GM23338 (cell line): ENCODE measurements around the gene FMN1. TPM values are rescaled to one million over a fixed set of nuclear protein-coding genes. Genes with fewer than 3 reads are reported as not detected.

Experiments
- ATAC-seq: fragments of 200-7000 bp; cut with Tn5 transposase; 3 replicates; pipeline ENCODE4 v1.9.1; 2020
- DNase-seq: peaks from one replicate; pipeline ENCODE4 v3.0.0-alpha.2; 2015; ENCODE audit warnings: low spot score
- H2AFZ ChIP-seq: fragments of 200-600 bp; sonication (generic); 2 replicates; pipeline ENCODE4 v1.8.0; 2016; ENCODE audit warnings: antibody characterized with exemption, mild to moderate bottlenecking, moderate library complexity
- H3F3A ChIP-seq: fragments of 200-600 bp; sonication (generic); replicated peaks from 2 replicates; pipeline ENCODE4 v1.8.0; 2017; ENCODE audit warnings: antibody characterized with exemption, mixed run types, low read depth
- H3K27ac ChIP-seq: fragments of 200-600 bp; sonication (generic); 2 replicates; pipeline ENCODE4 v1.6.1; 2016; ENCODE audit warnings: low read depth
- H3K27me3 ChIP-seq: fragments of 200-600 bp; sonication (generic); 2 replicates; pipeline ENCODE4 v1.8.0; 2016; ENCODE audit warnings: mild to moderate bottlenecking, mixed run types, moderate library complexity; ENCODE audit not compliant: insufficient read depth
- H3K36me3 ChIP-seq: fragments of 200-600 bp; sonication (generic); 2 replicates; pipeline ENCODE4 v1.8.0; 2016; ENCODE audit warnings: mild to moderate bottlenecking; ENCODE audit not compliant: insufficient read depth
- H3K4me1 ChIP-seq: fragments of 200-600 bp; sonication (generic); 2 replicates; pipeline ENCODE4 v1.8.0; 2016; ENCODE audit warnings: mild to moderate bottlenecking, moderate library complexity; ENCODE audit not compliant: insufficient read depth
- H3K4me2 ChIP-seq: fragments of 200-600 bp; sonication (generic); 2 replicates; pipeline ENCODE4 v1.7.1; 2017; ENCODE audit warnings: mixed run types
- H3K4me3 ChIP-seq: fragments of 200-600 bp; sonication (generic); 2 replicates; pipeline ENCODE4 v1.6.1; 2016; ENCODE audit warnings: mixed run types
- H3K79me2 ChIP-seq: fragments of 200-600 bp; sonication (generic); replicated peaks from 2 replicates; pipeline ENCODE4 v1.8.0; 2017; ENCODE audit warnings: mild to moderate bottlenecking; ENCODE audit not compliant: insufficient read depth
- H3K9me2 ChIP-seq: fragments of 200-600 bp; sonication (generic); 2 replicates; pipeline ENCODE4 v1.8.0; 2017; ENCODE audit not compliant: insufficient read depth
- H4K20me1 ChIP-seq: fragments of 200-600 bp; sonication (generic); replicated peaks from 2 replicates; pipeline ENCODE4 v1.8.0; 2017; ENCODE audit warnings: mild to moderate bottlenecking; ENCODE audit not compliant: insufficient read depth
- H3K27ac Mint-ChIP-seq: 2 replicates; pipeline ENCODE4 v1.8.0; 2020; ENCODE audit warnings: inconsistent platforms, mild to moderate bottlenecking, moderate library complexity, mixed read lengths
- H3K27me3 Mint-ChIP-seq: 3 replicates; pipeline ENCODE4 v1.8.0; 2022; ENCODE audit warnings: low read depth, mild to moderate bottlenecking, moderate library complexity, mixed read lengths, inconsistent platforms; ENCODE audit not compliant: insufficient read depth, poor library complexity
- H3K36me3 Mint-ChIP-seq: 3 replicates; pipeline ENCODE4 v1.8.0; 2021; ENCODE audit warnings: low read depth, mild to moderate bottlenecking, inconsistent platforms, moderate library complexity, mixed read lengths
- H3K4me1 Mint-ChIP-seq: 3 replicates; pipeline ENCODE4 v1.8.0; 2020; ENCODE audit warnings: mild to moderate bottlenecking, inconsistent platforms, mixed read lengths
- H3K4me3 Mint-ChIP-seq: 3 replicates; pipeline ENCODE4 v1.8.0; 2021; ENCODE audit warnings: moderate library complexity, mild to moderate bottlenecking, inconsistent platforms, mixed read lengths
- H3K9me3 Mint-ChIP-seq: 3 replicates; pipeline ENCODE4 v1.8.0; 2020; ENCODE audit warnings: moderate library complexity, mild to moderate bottlenecking, inconsistent platforms, mixed read lengths
- CREB1 ChIP-seq: fragments of 250-450 bp; sonication (Bioruptor Pico); IDR thresholded peaks from 2 replicates; pipeline ENCODE4 v1.5.0; 2020; ENCODE audit warnings: low read depth, mild to moderate bottlenecking, moderate library complexity
- ETS1 ChIP-seq: IDR thresholded peaks from 2 replicates; pipeline ENCODE4 v1.6.1; 2016; ENCODE audit warnings: antibody characterized with exemption
- EZH2phosphoT487 ChIP-seq: fragments of 200-600 bp; sonication (generic); IDR thresholded peaks from one replicate; pipeline ENCODE4 v1.8.1; 2018; ENCODE audit warnings: antibody characterized with exemption; ENCODE audit not compliant: unreplicated experiment
- JUNB ChIP-seq: IDR thresholded peaks from one replicate; pipeline ENCODE4 v1.6.1; 2016; ENCODE audit warnings: antibody characterized with exemption; ENCODE audit not compliant: unreplicated experiment
- NANOG ChIP-seq: IDR thresholded peaks from 2 replicates; pipeline ENCODE4 v1.6.1; 2016; ENCODE audit warnings: antibody characterized with exemption, borderline replicate concordance
- POLR2AphosphoS5 ChIP-seq: IDR thresholded peaks from 2 replicates; pipeline ENCODE4 v1.6.1; 2016; ENCODE audit warnings: antibody characterized with exemption, low read depth
- REST ChIP-seq: IDR thresholded peaks from one replicate; pipeline ENCODE4 v1.6.1; 2018; ENCODE audit warnings: antibody characterized with exemption; ENCODE audit not compliant: unreplicated experiment
- STAT1 ChIP-seq: IDR thresholded peaks from one replicate; pipeline ENCODE4 v1.6.1; 2016; ENCODE audit warnings: antibody characterized with exemption; ENCODE audit not compliant: unreplicated experiment
- ZNF114 ChIP-seq: fragments of 250-450 bp; sonication (Bioruptor Pico); IDR thresholded peaks from 2 replicates; pipeline ENCODE4 v1.5.0; 2020; ENCODE audit warnings: mild to moderate bottlenecking, moderate library complexity
- ZNF331 ChIP-seq: fragments of 250-450 bp; sonication (Bioruptor Pico); IDR thresholded peaks from 2 replicates; pipeline ENCODE4 v1.5.0; 2020; ENCODE audit warnings: low read depth, mild to moderate bottlenecking, moderate library complexity
- polyA plus RNA-seq: library from polyadenylated mRNA; unstranded; fragments of >200 nt; fragmentation: Nextera tagmentation; extraction: Ambion mirVana; gene quantifications from 2 replicates; pipeline ENCODE4 v1.2.1, GENCODE V29; 2016
- total RNA-seq: library from RNA; depleted of rRNA; stranded (reverse); fragments of >200 nt; shearing (Covaris generic); gene quantifications from 2 replicates; pipeline ENCODE4 v1.2.3, GENCODE V29; 2014
- TF ChIP-seq, protein P1 (sequence below): fragments of 250-450 bp; sonication (Bioruptor Pico); IDR thresholded peaks from 2 replicates; pipeline ENCODE4 v1.5.0; 2020; ENCODE audit warnings: mild to moderate bottlenecking, moderate library complexity

FMN1 gene
- total and polyA plus RNA-seq, 2 experiments from 2014 or later, result 1.2 to 1.6 TPM

DNA sequence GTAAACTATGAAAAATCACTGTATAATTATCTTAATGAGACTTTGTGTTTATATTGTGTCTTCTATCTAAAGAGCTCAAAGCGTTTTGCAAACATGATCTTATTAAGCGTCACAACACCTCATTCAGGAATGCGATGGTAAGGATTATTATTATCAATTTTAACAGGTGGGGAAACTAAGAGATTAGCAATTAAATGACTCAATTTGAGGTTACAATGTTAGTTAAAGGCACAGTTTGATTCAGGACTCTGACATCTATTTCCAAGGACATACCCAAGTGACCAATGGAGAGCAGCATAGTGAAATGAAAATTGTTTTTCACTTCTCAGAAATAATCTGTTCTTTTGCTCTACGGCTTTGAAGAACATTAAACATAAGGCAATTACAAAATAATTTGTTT lies 74.6 kb downstream of the FMN1 start (continued):
- TF ChIP-seq REST, result no peak
- no peak for TF ChIP-seq ETS1
- TF ChIP-seq STAT1, result no peak
- TF ChIP-seq POLR2AphosphoS5, result no peak
- no peak for TF ChIP-seq NANOG
- no peak for TF ChIP-seq ZNF331 (CRISPR knock-in tag)
- TF ChIP-seq EZH2phosphoT487, result no peak
- no peak for TF ChIP-seq JUNB
- TF ChIP-seq CREB1, result no peak
- TF ChIP-seq ZNF114 (CRISPR knock-in tag), result no peak

DNA sequence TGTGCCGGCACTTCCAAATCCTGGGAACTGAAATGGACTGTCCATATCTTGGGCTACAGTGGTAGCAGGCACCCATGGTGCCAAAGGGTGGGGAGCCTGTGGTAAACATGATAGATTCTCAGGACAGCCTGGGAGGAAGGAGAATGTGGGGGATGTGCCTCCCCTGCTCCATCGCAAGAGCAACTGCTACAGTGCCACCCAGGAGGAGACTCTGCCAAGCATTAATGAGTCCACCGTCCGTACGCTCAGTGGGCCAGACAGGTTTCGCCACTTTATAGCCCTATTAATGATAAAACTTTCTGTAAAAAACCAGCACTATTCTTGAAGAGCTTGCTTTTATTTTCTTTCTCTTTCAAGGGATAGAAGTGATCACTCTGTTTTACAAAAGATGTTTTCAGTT lies 75.2 kb downstream of the FMN1 start:
- no peaks in the 10 kb centered on the region for H3K79me2 ChIP-seq
- ATAC-seq, result no peak

DNA sequence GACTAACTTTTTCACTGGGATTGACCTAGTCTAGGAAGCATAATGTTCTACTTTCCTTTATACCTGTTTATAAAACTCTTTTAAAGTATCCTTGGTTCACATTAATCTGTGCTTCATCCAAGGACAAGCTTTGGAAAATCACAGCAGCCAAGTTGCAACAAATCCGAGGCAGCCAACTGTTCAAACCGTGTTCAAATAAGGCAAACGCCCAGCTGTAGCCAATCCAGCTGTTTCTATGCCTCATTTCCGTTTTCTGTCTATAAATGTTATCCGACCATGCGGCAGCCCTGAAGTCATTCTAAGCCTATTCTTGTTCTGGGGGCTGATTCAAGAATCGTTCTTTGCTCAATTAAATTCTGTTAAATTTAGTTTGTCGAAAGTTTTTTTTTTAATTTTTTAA lies 78.3 kb downstream of the FMN1 start:
- H3K27me3 Mint-ChIP-seq, result no peaks in the 10 kb centered on the region
- no peaks in the 10 kb centered on the region for H3K27me3 ChIP-seq
- no peak for DNase-seq
- H3K4me3 Mint-ChIP-seq, result no peak overlapping the region
- H3K4me1 ChIP-seq, result peaks cover 16% of the 10 kb centered on the region
- H3K79me2 ChIP-seq, result no peaks in the 10 kb centered on the region
- H2AFZ ChIP-seq, result no peak overlapping the region
- no peaks in the 10 kb centered on the region for H3K9me2 ChIP-seq
- H4K20me1 ChIP-seq, result no peaks in the 10 kb centered on the region
- no peak overlapping the region for H3K4me3 ChIP-seq
- no peaks in the 10 kb centered on the region for H3K9me3 Mint-ChIP-seq
- H3F3A ChIP-seq, result no peaks in the 10 kb centered on the region
- H3K27ac Mint-ChIP-seq, result no peak overlapping the region
- ATAC-seq, result no peak
- no peak overlapping the region for H3K27ac ChIP-seq
- H3K36me3 ChIP-seq, result no peaks in the 10 kb centered on the region
- H3K36me3 Mint-ChIP-seq, result no peaks in the 10 kb centered on the region; the same call in 2 of the 3 replicates
- H3K4me1 Mint-ChIP-seq, result peaks cover 16% of the 10 kb centered on the region
- no peak overlapping the region for H3K4me2 ChIP-seq
- TF ChIP-seq, protein P1, sequence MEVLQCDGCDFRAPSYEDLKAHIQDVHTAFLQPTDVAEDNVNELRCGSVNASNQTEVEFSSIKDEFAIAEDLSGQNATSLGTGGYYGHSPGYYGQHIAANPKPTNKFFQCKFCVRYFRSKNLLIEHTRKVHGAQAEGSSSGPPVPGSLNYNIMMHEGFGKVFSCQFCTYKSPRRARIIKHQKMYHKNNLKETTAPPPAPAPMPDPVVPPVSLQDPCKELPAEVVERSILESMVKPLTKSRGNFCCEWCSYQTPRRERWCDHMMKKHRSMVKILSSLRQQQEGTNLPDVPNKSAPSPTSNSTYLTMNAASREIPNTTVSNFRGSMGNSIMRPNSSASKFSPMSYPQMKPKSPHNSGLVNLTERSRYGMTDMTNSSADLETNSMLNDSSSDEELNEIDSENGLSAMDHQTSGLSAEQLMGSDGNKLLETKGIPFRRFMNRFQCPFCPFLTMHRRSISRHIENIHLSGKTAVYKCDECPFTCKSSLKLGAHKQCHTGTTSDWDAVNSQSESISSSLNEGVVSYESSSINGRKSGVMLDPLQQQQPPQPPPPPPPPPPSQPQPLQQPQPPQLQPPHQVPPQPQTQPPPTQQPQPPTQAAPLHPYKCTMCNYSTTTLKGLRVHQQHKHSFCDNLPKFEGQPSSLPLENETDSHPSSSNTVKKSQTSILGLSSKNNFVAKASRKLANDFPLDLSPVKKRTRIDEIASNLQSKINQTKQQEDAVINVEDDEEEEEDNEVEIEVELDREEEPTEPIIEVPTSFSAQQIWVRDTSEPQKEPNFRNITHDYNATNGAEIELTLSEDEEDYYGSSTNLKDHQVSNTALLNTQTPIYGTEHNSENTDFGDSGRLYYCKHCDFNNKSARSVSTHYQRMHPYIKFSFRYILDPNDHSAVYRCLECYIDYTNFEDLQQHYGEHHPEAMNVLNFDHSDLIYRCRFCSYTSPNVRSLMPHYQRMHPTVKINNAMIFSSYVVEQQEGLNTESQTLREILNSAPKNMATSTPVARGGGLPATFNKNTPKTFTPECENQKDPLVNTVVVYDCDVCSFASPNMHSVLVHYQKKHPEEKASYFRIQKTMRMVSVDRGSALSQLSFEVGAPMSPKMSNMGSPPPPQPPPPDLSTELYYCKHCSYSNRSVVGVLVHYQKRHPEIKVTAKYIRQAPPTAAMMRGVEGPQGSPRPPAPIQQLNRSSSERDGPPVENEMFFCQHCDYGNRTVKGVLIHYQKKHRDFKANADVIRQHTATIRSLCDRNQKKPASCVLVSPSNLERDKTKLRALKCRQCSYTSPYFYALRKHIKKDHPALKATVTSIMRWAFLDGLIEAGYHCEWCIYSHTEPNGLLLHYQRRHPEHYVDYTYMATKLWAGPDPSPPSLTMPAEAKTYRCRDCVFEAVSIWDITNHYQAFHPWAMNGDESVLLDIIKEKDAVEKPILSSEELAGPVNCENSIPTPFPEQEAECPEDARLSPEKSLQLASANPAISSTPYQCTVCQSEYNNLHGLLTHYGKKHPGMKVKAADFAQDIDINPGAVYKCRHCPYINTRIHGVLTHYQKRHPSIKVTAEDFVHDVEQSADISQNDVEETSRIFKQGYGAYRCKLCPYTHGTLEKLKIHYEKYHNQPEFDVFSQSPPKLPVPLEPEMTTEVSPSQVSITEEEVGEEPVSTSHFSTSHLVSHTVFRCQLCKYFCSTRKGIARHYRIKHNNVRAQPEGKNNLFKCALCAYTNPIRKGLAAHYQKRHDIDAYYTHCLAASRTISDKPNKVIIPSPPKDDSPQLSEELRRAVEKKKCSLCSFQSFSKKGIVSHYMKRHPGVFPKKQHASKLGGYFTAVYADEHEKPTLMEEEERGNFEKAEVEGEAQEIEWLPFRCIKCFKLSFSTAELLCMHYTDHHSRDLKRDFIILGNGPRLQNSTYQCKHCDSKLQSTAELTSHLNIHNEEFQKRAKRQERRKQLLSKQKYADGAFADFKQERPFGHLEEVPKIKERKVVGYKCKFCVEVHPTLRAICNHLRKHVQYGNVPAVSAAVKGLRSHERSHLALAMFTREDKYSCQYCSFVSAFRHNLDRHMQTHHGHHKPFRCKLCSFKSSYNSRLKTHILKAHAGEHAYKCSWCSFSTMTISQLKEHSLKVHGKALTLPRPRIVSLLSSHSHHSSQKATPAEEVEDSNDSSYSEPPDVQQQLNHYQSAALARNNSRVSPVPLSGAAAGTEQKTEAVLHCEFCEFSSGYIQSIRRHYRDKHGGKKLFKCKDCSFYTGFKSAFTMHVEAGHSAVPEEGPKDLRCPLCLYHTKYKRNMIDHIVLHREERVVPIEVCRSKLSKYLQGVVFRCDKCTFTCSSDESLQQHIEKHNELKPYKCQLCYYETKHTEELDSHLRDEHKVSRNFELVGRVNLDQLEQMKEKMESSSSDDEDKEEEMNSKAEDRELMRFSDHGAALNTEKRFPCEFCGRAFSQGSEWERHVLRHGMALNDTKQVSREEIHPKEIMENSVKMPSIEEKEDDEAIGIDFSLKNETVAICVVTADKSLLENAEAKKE (CRISPR knock-in tag), result no peak
- no peak for TF ChIP-seq CREB1
- no peak for TF ChIP-seq ZNF114 (CRISPR knock-in tag)

More for the DNA sequence above, 75.2 kb downstream of the FMN1 start:
- Histone ChIP-seq H2AFZ (peak overlapping the region; percentile 66), H3K27ac (no peak overlapping the region), H3K36me3 (no peaks in the 10 kb centered on the region), H4K20me1 (no peaks in the 10 kb centered on the region), H3K27me3 (no peaks in the 10 kb centered on the region), H3K4me2 (no peak overlapping the region), H3K4me1 (peaks cover 9% of the 10 kb centered on the region; the same call in 1 of the 2 replicates), H3K4me3 (no peak overlapping the region), H3F3A (no peaks in the 10 kb centered on the region), H3K9me2 (no peaks in the 10 kb centered on the region)
- Mint-ChIP-seq H3K27ac (no peak overlapping the region), H3K9me3 (no peaks in the 10 kb centered on the region), H3K36me3 (no peaks in the 10 kb centered on the region), H3K4me1 (peaks cover 11% of the 10 kb centered on the region), H3K27me3 (no peaks in the 10 kb centered on the region), H3K4me3 (no peak overlapping the region)
- no peak for DNase-seq
- no peak for TF ChIP-seq POLR2AphosphoS5
- no peak for TF ChIP-seq STAT1
